ENCODE measurements around the gene SMIM34.
"Not testable (repeated sequence)": the region's sequence is repeated elsewhere in the genome, so short reads cannot be mapped to it uniquely, and the experiment has no call there.

Gene SMIM34

GRCh38 chr21:34407294-34407693 is 16.5 kb downstream of the SMIM34 start:
- not testable (repeated sequence) for H2BK15ac ChIP-seq (ENCODE audit: low read length); H3K4me1 ChIP-seq (ENCODE audit: control insufficient read depth in 2 of 2, insufficient read depth in 1 of 2, low read depth in 1 of 2, low read length in 2 of 2); H4K91ac ChIP-seq (ENCODE audit: low read depth, low read length, poor library complexity); H2BK5ac ChIP-seq (ENCODE audit: low read length); H3K9ac ChIP-seq (ENCODE audit: low read depth, low read length, poor library complexity); H2AFZ ChIP-seq (ENCODE audit: low read length); H3K27ac ChIP-seq (replicated peaks; ENCODE audit: low read length); H3K36me3 ChIP-seq (replicated peaks in 1 of 2; ENCODE audit: control insufficient read depth in 2 of 2, insufficient read depth in 2 of 2, low read length in 2 of 2); H2BK120ac ChIP-seq (ENCODE audit: low read depth, low read length); H4K8ac ChIP-seq (ENCODE audit: low read depth, low read length); H2BK12ac ChIP-seq (ENCODE audit: low read length); H3K4me3 ChIP-seq (ENCODE audit: low read length in 2 of 2); H3K9me3 ChIP-seq (replicated peaks in 1 of 2; ENCODE audit: control insufficient read depth in 2 of 2, insufficient read depth in 1 of 2, low read depth in 1 of 2, low read length in 2 of 2); H2AK5ac ChIP-seq (ENCODE audit: low read depth, low read length); H3K4ac ChIP-seq (ENCODE audit: low read length); H3K14ac ChIP-seq (ENCODE audit: low read length); H3K18ac ChIP-seq (ENCODE audit: low read length); H3K23ac ChIP-seq (ENCODE audit: low read depth, low read length, poor library complexity); H3K27me3 ChIP-seq (ENCODE audit: control insufficient read depth in 3 of 3, insufficient read depth in 3 of 3, low read depth in 1 of 3, low read length in 3 of 3); DNase-seq (ENCODE audit: low spot score); H3K79me1 ChIP-seq (ENCODE audit: low read depth, low read length); H3K4me2 ChIP-seq (ENCODE audit: insufficient read depth, low read length, poor library complexity, severe bottlenecking)
- no CpG with 5 or more reads among the region's 9 CpGs for WGBS, 2 donors (ENCODE audit: extremely low coverage in 2 of 2, insufficient read length in 2 of 2, insufficient replicate concordance in 1 of 2)

DNA sequence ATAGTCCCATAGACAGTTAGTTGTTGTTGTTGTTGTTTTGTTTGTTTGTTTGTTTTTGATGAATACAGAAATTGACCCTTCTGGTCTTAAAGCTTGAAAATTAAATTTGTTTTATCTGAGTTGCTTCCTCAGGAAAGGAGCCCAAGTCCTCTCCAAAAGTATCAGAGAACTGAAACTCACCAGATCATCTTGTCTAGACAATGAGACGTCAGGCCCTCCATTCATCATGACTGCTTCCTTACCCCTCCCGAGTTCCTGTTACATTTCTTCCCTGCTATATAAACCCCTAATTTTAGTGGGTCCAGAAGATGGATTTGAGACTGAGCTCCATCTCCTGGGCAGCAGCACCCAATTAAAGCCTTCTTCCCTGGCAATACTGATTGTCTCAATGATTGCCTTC is 17.1 kb downstream of the SMIM34 start:
- H2BK15ac ChIP-seq (ENCODE audit: low read length); H2AFZ ChIP-seq (ENCODE audit: low read length); H2BK120ac ChIP-seq (ENCODE audit: low read depth, low read length); H3K4me2 ChIP-seq (ENCODE audit: insufficient read depth, low read length, poor library complexity, severe bottlenecking); H3K14ac ChIP-seq (ENCODE audit: low read length); H4K91ac ChIP-seq (ENCODE audit: low read depth, low read length, poor library complexity); H3K4me1 ChIP-seq (ENCODE audit: control insufficient read depth in 2 of 2, insufficient read depth in 1 of 2, low read depth in 1 of 2, low read length in 2 of 2); H3K4ac ChIP-seq (ENCODE audit: low read length); H3K79me1 ChIP-seq (ENCODE audit: low read depth, low read length); H2BK12ac ChIP-seq (ENCODE audit: low read length); DNase-seq (ENCODE audit: low spot score); H3K27me3 ChIP-seq (ENCODE audit: control insufficient read depth in 3 of 3, insufficient read depth in 3 of 3, low read depth in 1 of 3, low read length in 3 of 3); H2AK5ac ChIP-seq (ENCODE audit: low read depth, low read length); H3K9ac ChIP-seq (ENCODE audit: low read depth, low read length, poor library complexity); H4K8ac ChIP-seq (ENCODE audit: low read depth, low read length); H3K9me3 ChIP-seq (replicated peaks in 1 of 2; ENCODE audit: control insufficient read depth in 2 of 2, insufficient read depth in 1 of 2, low read depth in 1 of 2, low read length in 2 of 2); H2BK5ac ChIP-seq (ENCODE audit: low read length); H3K27ac ChIP-seq (replicated peaks; ENCODE audit: low read length); H3K18ac ChIP-seq (ENCODE audit: low read length); H3K4me3 ChIP-seq (ENCODE audit: low read length in 2 of 2); H3K23ac ChIP-seq (ENCODE audit: low read depth, low read length, poor library complexity); H3K36me3 ChIP-seq (replicated peaks in 1 of 2; ENCODE audit: control insufficient read depth in 2 of 2, insufficient read depth in 2 of 2, low read length in 2 of 2): not testable (repeated sequence)
- no CpG with 5 or more reads among the region's 2 CpGs for WGBS, 2 donors (ENCODE audit: extremely low coverage in 2 of 2, insufficient read length in 2 of 2, insufficient replicate concordance in 1 of 2)

- not testable (repeated sequence) for H3K4me3 ChIP-seq (ENCODE audit: low read length in 2 of 2); H2BK5ac ChIP-seq (ENCODE audit: low read length); H4K8ac ChIP-seq (ENCODE audit: low read depth, low read length); H3K4me2 ChIP-seq (ENCODE audit: insufficient read depth, low read length, poor library complexity, severe bottlenecking); H2AFZ ChIP-seq (ENCODE audit: low read length); H3K18ac ChIP-seq (ENCODE audit: low read length); H2BK120ac ChIP-seq (ENCODE audit: low read depth, low read length); H3K27ac ChIP-seq (replicated peaks; ENCODE audit: low read length); H2BK12ac ChIP-seq (ENCODE audit: low read length); H3K27me3 ChIP-seq (ENCODE audit: control insufficient read depth in 3 of 3, insufficient read depth in 3 of 3, low read depth in 1 of 3, low read length in 3 of 3); H3K4ac ChIP-seq (ENCODE audit: low read length); H2AK5ac ChIP-seq (ENCODE audit: low read depth, low read length); H4K91ac ChIP-seq (ENCODE audit: low read depth, low read length, poor library complexity); H3K36me3 ChIP-seq (replicated peaks in 1 of 2; ENCODE audit: control insufficient read depth in 2 of 2, insufficient read depth in 2 of 2, low read length in 2 of 2); H3K79me1 ChIP-seq (ENCODE audit: low read depth, low read length); H3K9me3 ChIP-seq (replicated peaks in 1 of 2; ENCODE audit: control insufficient read depth in 2 of 2, insufficient read depth in 1 of 2, low read depth in 1 of 2, low read length in 2 of 2); H3K14ac ChIP-seq (ENCODE audit: low read length); H3K23ac ChIP-seq (ENCODE audit: low read depth, low read length, poor library complexity); H2BK15ac ChIP-seq (ENCODE audit: low read length); DNase-seq (ENCODE audit: low spot score); H3K9ac ChIP-seq (ENCODE audit: low read depth, low read length, poor library complexity); H3K4me1 ChIP-seq (ENCODE audit: control insufficient read depth in 2 of 2, insufficient read depth in 1 of 2, low read depth in 1 of 2, low read length in 2 of 2)
- no CpG with 5 or more reads among the region's 6 CpGs for WGBS, 2 donors (ENCODE audit: extremely low coverage in 2 of 2, insufficient read length in 2 of 2, insufficient replicate concordance in 1 of 2)
These were observed 17.6 kb downstream of the SMIM34 start for GRCh38 chr21:34406102-34406501.

GRCh38 chr21:34405686-34406085 is 18.1 kb downstream of the SMIM34 start:
- H2BK12ac ChIP-seq (ENCODE audit: low read length); H3K27ac ChIP-seq (replicated peaks; ENCODE audit: low read length); H4K8ac ChIP-seq (ENCODE audit: low read depth, low read length); H3K4me2 ChIP-seq (ENCODE audit: insufficient read depth, low read length, poor library complexity, severe bottlenecking); H3K4ac ChIP-seq (ENCODE audit: low read length); H3K9ac ChIP-seq (ENCODE audit: low read depth, low read length, poor library complexity); H3K9me3 ChIP-seq (replicated peaks in 1 of 2; ENCODE audit: control insufficient read depth in 2 of 2, insufficient read depth in 1 of 2, low read depth in 1 of 2, low read length in 2 of 2); H3K18ac ChIP-seq (ENCODE audit: low read length); DNase-seq (ENCODE audit: low spot score); H4K91ac ChIP-seq (ENCODE audit: low read depth, low read length, poor library complexity); H2BK120ac ChIP-seq (ENCODE audit: low read depth, low read length); H2BK15ac ChIP-seq (ENCODE audit: low read length); H3K36me3 ChIP-seq (replicated peaks in 1 of 2; ENCODE audit: control insufficient read depth in 2 of 2, insufficient read depth in 2 of 2, low read length in 2 of 2); H3K14ac ChIP-seq (ENCODE audit: low read length); H3K27me3 ChIP-seq (ENCODE audit: control insufficient read depth in 3 of 3, insufficient read depth in 3 of 3, low read depth in 1 of 3, low read length in 3 of 3); H2AK5ac ChIP-seq (ENCODE audit: low read depth, low read length); H3K4me1 ChIP-seq (ENCODE audit: control insufficient read depth in 2 of 2, insufficient read depth in 1 of 2, low read depth in 1 of 2, low read length in 2 of 2); H2AFZ ChIP-seq (ENCODE audit: low read length); H3K4me3 ChIP-seq (ENCODE audit: low read length in 2 of 2); H3K23ac ChIP-seq (ENCODE audit: low read depth, low read length, poor library complexity); H3K79me1 ChIP-seq (ENCODE audit: low read depth, low read length); H2BK5ac ChIP-seq (ENCODE audit: low read length): not testable (repeated sequence)
- WGBS, 2 donors (ENCODE audit: extremely low coverage in 2 of 2, insufficient read length in 2 of 2, insufficient replicate concordance in 1 of 2): no CpG with 5 or more reads among the region's 2 CpGs

All from neuronal stem cell (in vitro differentiated cells).